ENCODE measurements around the gene NUDT2.

- TF ChIP-seq CTCF (IDR thresholded peaks at IDR 0.05) = no peak
- TF ChIP-seq POLR2A (IDR thresholded peaks at IDR 0.05) = peak; percentile 80
- TF ChIP-seq EP300 (IDR thresholded peaks at IDR 0.05; ENCODE audit: low read depth) = no peak
- TF ChIP-seq POLR2AphosphoS5 (IDR thresholded peaks at IDR 0.05) = peak; percentile 77 to 85 (median 84)
Measured at GRCh38 chr9:34380511-34381315, 51.3 kb downstream of the NUDT2 start.

Measured in transverse colon (tissue), 4 donors.